Loucy (cell line): ENCODE data around the gene LTBP2.

ENCODE experiments used
- H2AFZ ChIP-seq: fragments of 200-600 bp; sonication (generic); 2 replicates; pipeline ENCODE4 v1.6.0; 2016; ENCODE audit warnings: antibody characterized with exemption, mild to moderate bottlenecking, low read length, moderate library complexity
- H3F3A ChIP-seq: fragments of 200-600 bp; 2 replicates; pipeline ENCODE4 v1.6.0; 2016; ENCODE audit warnings: antibody characterized with exemption, low read depth, mild to moderate bottlenecking
- H3K27me3 ChIP-seq: fragments of 200-600 bp; sonication (generic); 2 replicates; pipeline ENCODE4 v1.6.1; 2014; ENCODE audit warnings: low read length, mild to moderate bottlenecking; ENCODE audit not compliant: insufficient read depth, poor library complexity, severe bottlenecking
- H3K36me3 ChIP-seq: fragments of 200-600 bp; sonication (generic); 2 replicates; pipeline ENCODE4 v1.6.1; 2016; ENCODE audit warnings: low read length; ENCODE audit not compliant: insufficient read depth
- H3K4me1 ChIP-seq: fragments of 200-600 bp; sonication (generic); 2 replicates; pipeline ENCODE4 v1.5.1; 2014; ENCODE audit warnings: low read length, mild to moderate bottlenecking; ENCODE audit not compliant: insufficient read depth, poor library complexity, severe bottlenecking
- H3K4me2 ChIP-seq: fragments of 200-600 bp; sonication (generic); 2 replicates; pipeline ENCODE4 v1.6.0; 2014; ENCODE audit warnings: antibody characterized with exemption, low read length, low read depth, mild to moderate bottlenecking; ENCODE audit not compliant: poor library complexity, severe bottlenecking
- H3K4me3 ChIP-seq: fragments of 200-600 bp; sonication (generic); 2 replicates; pipeline ENCODE4 v1.5.1; 2014; ENCODE audit warnings: low read length, mild to moderate bottlenecking, mixed read lengths; ENCODE audit not compliant: poor library complexity, severe bottlenecking
- H3K79me2 ChIP-seq: fragments of 200-600 bp; sonication (generic); 2 replicates; pipeline ENCODE4 v1.6.1; 2014; ENCODE audit warnings: low read length; ENCODE audit not compliant: insufficient read depth
- H3K9ac ChIP-seq: fragments of 200-600 bp; sonication (generic); 2 replicates; pipeline ENCODE4 v1.6.0; 2014; ENCODE audit warnings: mild to moderate bottlenecking, low read depth, low read length, moderate library complexity; ENCODE audit not compliant: poor library complexity, severe bottlenecking
- H3K9me2 ChIP-seq: fragments of 200-600 bp; sonication (generic); replicated peaks from 2 replicates; pipeline ENCODE4 v1.6.1; 2016; ENCODE audit warnings: low read depth, low read length, mixed read lengths
- H3K9me3 ChIP-seq: fragments of 200-600 bp; sonication (generic); 2 replicates; pipeline ENCODE4 v1.6.1; 2014; ENCODE audit warnings: mild to moderate bottlenecking, antibody characterized with exemption, low read length, low read depth; ENCODE audit not compliant: insufficient read depth
- H4K20me1 ChIP-seq: fragments of 200-600 bp; sonication (generic); 2 replicates; pipeline ENCODE4 v1.6.0; 2014; ENCODE audit warnings: antibody characterized with exemption, low read length, mild to moderate bottlenecking; ENCODE audit not compliant: insufficient read depth, poor library complexity, severe bottlenecking
- EZH2phosphoT487 ChIP-seq: fragments of 200-600 bp; IDR thresholded peaks from 2 replicates; pipeline ENCODE4 v1.6.1; 2018; ENCODE audit warnings: antibody characterized with exemption, mild to moderate bottlenecking, moderate library complexity, borderline replicate concordance
- TF ChIP-seq, protein P1 (sequence below): fragments of 200-600 bp; sonication (generic); conservative IDR thresholded peaks from 2 replicates; pipeline ENCODE4 v1.5.1; 2014; ENCODE audit warnings: mild to moderate bottlenecking, antibody characterized with exemption, low read length

The LTBP2 gene

DNA sequence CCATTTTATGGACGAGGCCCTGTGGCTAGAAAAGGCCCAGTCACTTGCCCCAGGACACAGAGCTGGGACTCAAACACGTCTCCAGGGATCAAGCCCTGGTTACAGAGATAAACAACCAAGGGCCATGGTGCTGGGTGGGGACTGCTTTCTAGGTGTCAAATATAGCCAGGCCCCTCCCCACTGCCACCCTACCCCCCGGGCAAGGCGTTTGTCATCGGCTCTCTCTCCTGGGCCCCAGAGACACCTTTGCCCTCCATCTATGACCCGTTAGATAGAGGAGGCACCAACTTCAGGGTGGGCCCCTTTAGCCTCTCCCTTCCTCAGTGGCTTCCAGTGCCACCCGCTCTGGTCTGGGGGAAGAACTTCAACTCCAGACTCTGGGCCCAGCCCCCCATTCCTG is 18.0 kb downstream of the LTBP2 start:
- Histone ChIP-seq H3K4me2 (no peak overlapping the region), H3K9me3 (no peaks in the 10 kb centered on the region), H3K4me1 (no peaks in the 10 kb centered on the region), H3K9me2 (no peaks in the 10 kb centered on the region), H3K4me3 (no peak overlapping the region), H3F3A (no peaks in the 10 kb centered on the region), H3K36me3 (no peaks in the 10 kb centered on the region), H3K27me3 (no peaks in the 10 kb centered on the region), H4K20me1 (no peaks in the 10 kb centered on the region), H3K79me2 (no peaks in the 10 kb centered on the region), H3K9ac (no peak overlapping the region), H2AFZ (no peak overlapping the region)
- TF ChIP-seq, protein P1, sequence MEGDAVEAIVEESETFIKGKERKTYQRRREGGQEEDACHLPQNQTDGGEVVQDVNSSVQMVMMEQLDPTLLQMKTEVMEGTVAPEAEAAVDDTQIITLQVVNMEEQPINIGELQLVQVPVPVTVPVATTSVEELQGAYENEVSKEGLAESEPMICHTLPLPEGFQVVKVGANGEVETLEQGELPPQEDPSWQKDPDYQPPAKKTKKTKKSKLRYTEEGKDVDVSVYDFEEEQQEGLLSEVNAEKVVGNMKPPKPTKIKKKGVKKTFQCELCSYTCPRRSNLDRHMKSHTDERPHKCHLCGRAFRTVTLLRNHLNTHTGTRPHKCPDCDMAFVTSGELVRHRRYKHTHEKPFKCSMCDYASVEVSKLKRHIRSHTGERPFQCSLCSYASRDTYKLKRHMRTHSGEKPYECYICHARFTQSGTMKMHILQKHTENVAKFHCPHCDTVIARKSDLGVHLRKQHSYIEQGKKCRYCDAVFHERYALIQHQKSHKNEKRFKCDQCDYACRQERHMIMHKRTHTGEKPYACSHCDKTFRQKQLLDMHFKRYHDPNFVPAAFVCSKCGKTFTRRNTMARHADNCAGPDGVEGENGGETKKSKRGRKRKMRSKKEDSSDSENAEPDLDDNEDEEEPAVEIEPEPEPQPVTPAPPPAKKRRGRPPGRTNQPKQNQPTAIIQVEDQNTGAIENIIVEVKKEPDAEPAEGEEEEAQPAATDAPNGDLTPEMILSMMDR, result no peak
- no peak for TF ChIP-seq EZH2phosphoT487

DNA sequence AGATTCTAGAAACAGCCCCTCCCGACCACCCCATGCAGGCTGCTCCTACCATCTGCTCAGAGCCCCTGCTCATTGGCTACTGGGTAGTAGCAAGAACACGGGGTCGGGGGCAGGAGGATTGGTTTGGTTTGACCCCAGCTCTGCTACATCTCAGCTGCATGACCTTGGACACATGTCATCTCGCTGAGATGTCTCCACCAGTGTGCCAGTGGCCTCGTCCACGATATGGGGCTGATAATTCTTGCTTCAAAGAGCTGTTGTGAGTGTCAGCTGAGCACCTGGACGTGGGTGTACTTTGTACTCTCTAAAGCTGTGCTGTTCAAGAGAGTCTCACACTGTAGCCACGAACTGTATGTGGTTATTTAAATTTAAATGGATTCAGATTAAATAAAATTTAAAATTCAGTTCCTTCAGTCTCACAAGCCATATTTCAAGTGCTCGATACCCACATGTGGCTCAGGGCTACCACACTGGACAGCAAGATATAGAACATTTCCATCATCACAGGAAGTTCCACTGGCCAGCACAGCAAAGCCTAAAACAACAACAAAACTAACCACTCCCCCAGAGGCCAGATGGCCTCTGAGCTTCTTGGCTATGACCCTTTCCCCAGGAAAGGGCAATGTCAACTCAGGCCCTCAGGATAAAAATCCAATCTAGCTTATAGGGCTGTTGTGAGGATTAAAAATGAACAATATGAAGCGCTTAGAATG is 18.6 kb downstream of the LTBP2 start:
- H2AFZ ChIP-seq, result no peak overlapping the region

DNA sequence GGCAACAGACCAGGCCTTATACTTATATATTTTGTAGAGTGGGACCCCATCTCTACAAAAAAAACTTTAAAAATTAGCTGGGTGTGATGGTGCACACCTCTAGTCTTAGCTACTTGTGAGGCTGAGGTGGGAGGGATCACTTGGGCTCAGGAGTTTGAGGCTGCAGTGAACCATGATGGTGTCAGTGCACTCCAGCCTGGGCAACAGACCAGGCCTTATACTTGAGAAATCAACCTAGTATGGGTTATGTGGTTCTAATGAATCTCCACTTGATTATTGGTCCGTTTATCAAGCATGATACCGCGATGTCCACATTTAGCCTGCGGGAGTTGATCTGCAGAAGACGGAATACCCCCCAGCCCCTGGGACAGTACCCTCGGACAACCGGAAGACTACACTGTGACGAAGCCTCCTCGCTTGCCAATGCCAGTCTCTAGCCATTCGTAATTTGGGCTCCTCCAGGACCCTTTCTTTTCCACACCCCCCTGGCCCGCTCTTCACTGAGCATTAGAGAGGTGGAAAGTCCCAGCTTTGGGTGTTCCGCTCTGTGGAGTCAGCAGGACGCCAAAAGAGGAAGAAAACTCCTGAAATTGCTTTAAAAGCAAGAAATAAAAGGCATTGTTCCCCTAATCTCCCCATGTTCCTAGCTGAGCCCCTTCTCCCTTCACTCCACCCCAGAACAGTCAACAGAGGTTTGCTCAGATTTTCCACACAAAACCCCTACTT is 19.4 kb downstream of the LTBP2 start:
- no peaks in the 10 kb centered on the region for H3K9me3 ChIP-seq
- no peaks in the 10 kb centered on the region for H3K9me2 ChIP-seq
- no peaks in the 10 kb centered on the region for H3K4me1 ChIP-seq
- H3K79me2 ChIP-seq, result no peaks in the 10 kb centered on the region
- H3K4me3 ChIP-seq, result no peak overlapping the region
- H4K20me1 ChIP-seq, result no peaks in the 10 kb centered on the region
- no peaks in the 10 kb centered on the region for H3K27me3 ChIP-seq
- TF ChIP-seq EZH2phosphoT487, result no peak
- TF ChIP-seq, protein P1, result no peak
- no peak overlapping the region for H3K4me2 ChIP-seq
- no peaks in the 10 kb centered on the region for H3K36me3 ChIP-seq
- no peaks in the 10 kb centered on the region for H3F3A ChIP-seq
- no peak overlapping the region for H3K9ac ChIP-seq
- H2AFZ ChIP-seq, result no peak overlapping the region

More for the DNA sequence above, 18.6 kb downstream of the LTBP2 start:
- Histone ChIP-seq H3K79me2 (no peaks in the 10 kb centered on the region), H3K4me3 (no peak overlapping the region), H3K27me3 (no peaks in the 10 kb centered on the region), H3K4me2 (no peak overlapping the region), H3K4me1 (no peaks in the 10 kb centered on the region), H3F3A (no peaks in the 10 kb centered on the region), H3K9me3 (no peaks in the 10 kb centered on the region), H4K20me1 (no peaks in the 10 kb centered on the region), H3K9me2 (no peaks in the 10 kb centered on the region), H3K36me3 (no peaks in the 10 kb centered on the region), H3K9ac (no peak overlapping the region)
- TF ChIP-seq, protein P1, result no peak
- TF ChIP-seq EZH2phosphoT487, result no peak
